C1 segment of cervical spinal cord (tissue), 14 donors: Measurements from ENCODE around the gene DMD.

Experiments used
- DNase-seq, 14 donors: peaks; one replicate each; lab custom pipeline; 2025; lab: John Stamatoyannopoulos, UW

Gene DMD

GRCh38 chrX:31245714-31246113 is 1965.6 kb downstream of the DMD start:
- DNase-seq: no peak

GRCh38 chrX:31243804-31244203 is 1967.5 kb downstream of the DMD start:
- no peak for DNase-seq

DNA sequence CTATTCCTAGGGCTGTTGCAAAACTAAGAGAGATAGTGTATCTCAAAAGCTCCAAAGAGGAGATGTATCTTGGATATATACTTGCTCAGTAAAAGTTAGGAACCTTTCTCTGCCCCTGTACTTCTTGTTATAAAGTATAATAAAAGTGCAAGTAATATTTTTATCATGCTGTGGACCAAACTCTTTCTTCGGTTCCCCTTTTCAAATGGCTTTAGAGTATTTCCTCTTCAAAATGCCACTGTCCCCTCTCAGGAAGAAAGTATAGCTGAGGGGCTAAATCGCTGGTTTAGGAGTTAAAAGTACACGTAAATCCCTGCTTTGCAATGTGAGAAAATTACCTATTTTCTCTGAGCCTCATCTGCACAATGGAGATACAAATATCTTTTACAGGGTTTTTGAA is 1970.4 kb downstream of the DMD start:
- DNase-seq: no peak

GRCh38 chrX:31237189-31237588 is 1974.2 kb downstream of the DMD start:
- DNase-seq: no peak

- no peak for DNase-seq
Observed at GRCh38 chrX:31236231-31236630, 1975.1 kb downstream of the DMD start.

GRCh38 chrX:31233941-31234496 is 1977.3 kb downstream of the DMD start:
- no peak for DNase-seq

GRCh38 chrX:31232506-31232905 is 1978.8 kb downstream of the DMD start:
- peak in 1 of 14 donors; percentile 3 for DNase-seq

GRCh38 chrX:31228909-31229308 is 1982.4 kb downstream of the DMD start:
- no peak for DNase-seq

DNA sequence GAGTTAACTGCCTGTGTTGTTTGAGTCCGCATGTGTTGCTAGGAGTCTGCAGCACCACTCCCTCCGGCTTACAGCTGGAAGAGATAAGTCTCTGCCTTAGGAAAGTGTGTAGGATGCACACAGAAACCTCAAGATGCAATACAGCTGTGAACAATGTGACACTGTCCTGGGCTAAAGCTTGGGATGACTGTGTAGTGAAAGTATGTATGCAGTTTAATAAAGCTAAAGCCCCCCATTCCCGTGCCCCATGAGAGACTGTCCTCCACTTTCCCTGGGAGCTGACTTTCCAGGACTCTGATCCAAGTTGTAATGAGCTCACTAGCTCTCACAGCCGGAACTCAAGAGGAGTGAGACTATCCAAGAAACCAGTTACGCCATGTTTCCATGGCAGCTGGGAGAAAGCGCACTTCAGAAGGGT is 1982.9 kb downstream of the DMD start:
- DNase-seq: no peak

GRCh38 chrX:31227250-31227649 is 1984.1 kb downstream of the DMD start:
- DNase-seq: no peak

DNA sequence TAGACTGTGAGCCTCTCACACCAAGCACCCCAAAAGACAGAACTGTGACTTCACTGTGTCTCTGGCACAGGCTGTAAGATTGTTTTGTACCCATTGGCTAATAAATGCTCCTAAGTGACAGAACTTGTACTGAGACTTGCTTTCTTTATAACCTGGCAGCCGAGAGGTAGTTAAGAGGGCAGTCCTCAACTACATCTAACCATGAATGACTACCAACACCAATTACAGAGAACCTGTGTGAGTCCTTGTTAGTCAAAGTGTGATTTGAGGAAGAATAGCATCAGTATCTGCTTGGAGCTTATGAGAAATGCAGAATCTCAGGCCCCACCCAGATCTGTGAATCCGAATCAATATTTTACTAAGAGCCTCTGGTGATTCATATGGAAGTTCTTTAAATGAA is 1985.5 kb downstream of the DMD start:
- no peak for DNase-seq

- DNase-seq: no peak
Observed at GRCh38 chrX:31224381-31225012, 1986.9 kb downstream of the DMD start.

GRCh38 chrX:31223817-31224216 is 1987.5 kb downstream of the DMD start:
- DNase-seq: no peak

DNA sequence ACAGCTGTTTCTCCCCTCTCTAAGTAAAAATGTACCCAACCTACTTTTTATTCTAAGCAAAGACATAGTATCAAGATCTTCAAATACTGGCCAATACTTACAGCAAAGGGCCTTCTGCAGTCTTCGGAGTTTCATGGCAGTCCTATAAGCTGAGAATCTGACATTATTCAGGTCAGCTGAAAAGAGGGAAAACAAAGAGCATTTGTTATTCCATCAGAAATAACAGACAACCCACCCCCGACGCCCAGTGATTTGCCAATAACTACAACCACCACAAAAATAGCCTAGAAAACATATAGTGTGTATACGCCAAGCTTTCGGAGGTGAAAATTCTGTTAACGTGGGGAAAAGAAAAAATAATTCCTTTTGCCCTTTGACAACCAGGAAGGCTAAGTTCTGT is 1988.4 kb downstream of the DMD start:
- DNase-seq: no peak

- no peak for DNase-seq
Observed at GRCh38 chrX:31219174-31219573, 1992.2 kb downstream of the DMD start.

DNA sequence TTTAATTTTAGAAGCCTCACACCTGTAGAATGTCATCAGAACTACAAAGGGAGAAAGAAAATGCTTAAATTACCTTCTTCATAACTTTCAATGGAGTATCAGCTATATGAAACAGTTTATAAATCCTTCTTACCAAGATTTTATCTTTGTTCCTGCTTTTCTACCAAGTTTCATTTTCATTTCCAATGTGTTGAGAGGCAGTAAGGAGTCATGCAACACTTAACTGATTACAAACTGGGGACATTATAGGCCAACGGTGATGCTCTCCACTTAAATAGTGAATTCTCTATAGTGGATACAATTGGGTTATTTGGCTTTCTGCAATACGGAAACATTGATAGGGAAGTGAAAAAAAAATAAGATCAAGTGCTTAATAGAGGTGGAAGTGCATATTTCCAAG is 1994.3 kb downstream of the DMD start:
- no peak for DNase-seq

DNA sequence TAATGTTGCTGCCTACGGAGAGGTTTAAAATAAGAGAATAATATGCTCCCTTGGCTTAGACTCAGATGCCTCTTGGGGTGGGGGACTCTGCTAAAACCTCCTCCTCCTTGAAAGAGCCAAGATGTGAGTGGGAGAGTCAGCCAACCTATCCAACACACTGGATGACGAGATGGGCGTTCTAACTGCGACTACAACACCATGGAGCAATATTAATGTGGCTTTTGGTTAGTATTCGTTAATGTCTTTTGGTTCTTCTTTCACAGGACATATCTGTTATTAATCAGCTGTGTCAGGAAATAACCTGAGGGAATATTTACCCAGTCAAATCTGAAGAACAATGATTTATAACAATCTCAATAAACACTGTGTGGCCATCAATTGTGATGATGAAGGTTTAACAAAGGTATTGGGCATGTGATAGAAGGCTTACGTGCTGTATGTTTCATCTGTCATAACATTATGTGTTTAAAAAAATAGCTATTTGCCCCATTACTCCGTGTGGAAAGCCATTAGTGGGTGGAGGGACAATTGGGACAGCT is 1996.0 kb downstream of the DMD start:
- no peak for DNase-seq

- peak in 1 of 14 donors; percentile 13 for DNase-seq
Observed at GRCh38 chrX:31213941-31214340, 1997.4 kb downstream of the DMD start.

DNA sequence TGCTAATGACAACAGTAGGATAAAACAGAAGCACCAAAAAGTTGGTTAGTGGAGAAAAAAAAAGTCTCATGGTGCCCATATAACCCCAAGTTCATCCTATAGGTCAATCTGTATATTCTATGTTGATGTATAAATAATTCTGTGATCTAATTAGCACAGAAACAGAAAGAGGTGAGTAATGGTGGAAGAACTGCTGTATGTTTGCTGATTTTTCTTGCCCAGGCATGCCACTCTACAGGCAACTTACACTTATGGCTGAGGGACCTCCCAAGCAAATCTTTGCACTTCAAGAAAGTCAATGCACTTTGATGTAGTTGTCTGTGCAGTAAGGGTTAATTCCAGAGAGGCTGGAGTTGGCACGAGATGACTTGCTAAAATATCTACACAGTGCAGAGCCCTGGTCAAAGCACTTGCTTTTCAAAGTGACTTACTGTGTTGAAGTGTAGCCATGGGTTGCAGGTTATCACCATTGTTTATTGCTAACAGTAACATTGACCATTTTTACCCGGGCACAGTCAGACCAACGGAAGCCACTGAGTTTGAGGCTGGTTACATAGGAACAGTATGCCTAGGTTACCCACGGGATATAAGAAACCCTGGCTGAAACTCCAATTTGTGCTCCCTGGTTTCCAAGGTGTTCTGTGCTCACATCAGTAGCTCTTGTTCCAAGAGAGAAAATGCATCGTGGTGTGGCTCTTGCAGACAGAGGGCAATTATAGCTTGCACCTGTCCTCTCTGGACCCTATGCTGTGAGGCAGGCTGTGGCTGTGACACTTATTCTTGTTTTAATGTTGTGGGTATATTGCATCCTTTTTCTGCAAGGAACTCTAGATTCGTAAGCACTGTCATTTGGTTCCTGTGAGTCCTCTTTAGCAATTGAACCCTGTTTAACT is 1998.2 kb downstream of the DMD start:
- peak in 1 of 14 donors; percentile 53 for DNase-seq

DNA sequence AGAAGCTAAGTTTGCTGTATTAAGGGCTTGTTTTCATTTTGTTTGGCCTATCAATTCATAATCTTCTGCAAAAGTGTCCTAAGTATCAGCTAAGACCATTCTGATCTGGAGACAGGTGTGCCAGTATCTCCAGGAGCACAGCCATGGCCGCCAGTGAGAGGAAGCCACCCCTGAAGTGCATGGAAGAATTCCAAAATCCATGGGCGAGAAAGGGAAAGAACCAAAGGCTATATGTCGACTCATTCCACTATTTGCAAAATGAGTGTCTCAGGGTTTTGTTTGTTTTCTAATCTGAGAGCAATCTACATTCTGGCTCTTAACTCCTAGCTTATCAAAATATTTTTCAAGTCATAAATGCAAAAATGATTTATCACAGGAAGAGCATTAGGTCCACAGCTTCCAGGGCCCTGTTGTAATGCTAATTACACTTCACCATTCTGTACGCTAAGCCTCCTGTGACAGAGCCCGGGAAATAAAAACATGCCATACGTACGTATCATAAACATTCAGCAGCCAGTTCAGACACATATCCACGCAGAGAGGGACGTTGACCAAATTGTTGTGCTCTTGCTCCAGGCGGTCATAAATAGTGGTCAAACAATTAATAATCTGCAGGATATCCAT is 2002.2 kb downstream of the DMD start:
- DNase-seq: no peak

DNA sequence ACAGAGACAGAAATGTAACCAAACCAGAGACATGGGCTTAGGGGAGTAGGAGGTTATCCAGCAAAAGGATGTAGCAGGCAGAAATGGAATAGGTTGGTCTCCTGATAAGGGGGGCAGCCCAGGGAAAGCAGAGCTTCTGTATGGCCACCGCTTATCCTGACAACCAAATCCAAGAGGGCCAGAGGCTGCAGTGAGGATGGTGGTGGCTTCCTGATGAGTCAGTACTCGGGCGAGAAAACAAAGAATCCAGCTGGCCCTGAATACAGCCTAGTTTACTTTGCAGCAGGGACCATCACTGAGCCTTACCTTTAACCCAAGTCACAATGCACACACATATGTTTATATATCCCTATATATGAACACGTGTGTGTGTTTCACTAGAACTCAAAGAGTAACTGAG is 2009.8 kb downstream of the DMD start:
- DNase-seq: no peak

GRCh38 chrX:31200430-31200829 is 2010.9 kb downstream of the DMD start:
- no peak for DNase-seq
